A673 (cell line): ENCODE results near the gene BDKRB1. TPM values are rescaled to one million over a fixed set of nuclear protein-coding genes. Genes with fewer than 3 reads are reported as not detected.

Experiments
- BruUV-seq: library from RNA; stranded (reverse); fragments of 400-500 nt; replicated peaks from 2 replicates; lab custom pipeline; 2021; lab: Mats Ljungman, UMichigan
- CTCF ChIA-PET: fragments of 300-600 bp; sonication (Branson Sonifier 250); formaldehyde crosslinking; loops from one replicate; lab custom pipeline; 2022; ENCODE audit warnings: antibody characterized with exemption; lab: Charles Lee
- POLR2A ChIA-PET: fragments of 300-600 bp; sonication (Branson Sonifier 250); formaldehyde crosslinking; loops from one replicate; lab custom pipeline; 2022; ENCODE audit warnings: antibody characterized with exemption; ENCODE audit not compliant: low non-redundant PET; lab: Charles Lee
- DNase-seq: peaks from one replicate; pipeline ENCODE4 v3.0.0-alpha.2; 2015; ENCODE audit warnings: low spot score
- H3K27ac ChIP-seq: fragments of 200-600 bp; sonication (generic); 2 replicates; pipeline ENCODE4 v1.5.1; 2016; ENCODE audit warnings: mixed run types, low read depth, mild to moderate bottlenecking, mixed read lengths, antibody characterized with exemption, low read length; ENCODE audit not compliant: poor library complexity, severe bottlenecking
- H3K27me3 ChIP-seq: fragments of 200-600 bp; sonication (generic); replicated peaks from 2 replicates; pipeline ENCODE4 v1.6.1; 2017; ENCODE audit warnings: mixed run types, low read depth, mild to moderate bottlenecking, mixed read lengths, antibody characterized with exemption, low read length; ENCODE audit not compliant: insufficient read depth, poor library complexity
- H3K36me3 ChIP-seq: fragments of 200-600 bp; sonication (generic); 2 replicates; pipeline ENCODE4 v1.6.1; 2016; ENCODE audit warnings: mixed run types, mild to moderate bottlenecking, mixed read lengths, antibody characterized with exemption, low read length; ENCODE audit not compliant: insufficient read depth, poor library complexity, severe bottlenecking
- H3K4me1 ChIP-seq: fragments of 200-600 bp; sonication (generic); 2 replicates; pipeline ENCODE4 v1.6.1; 2017; ENCODE audit warnings: mixed run types, mild to moderate bottlenecking, mixed read lengths, antibody characterized with exemption, low read length; ENCODE audit not compliant: insufficient read depth, poor library complexity, severe bottlenecking
- H3K4me3 ChIP-seq: fragments of 200-600 bp; sonication (generic); 2 replicates; pipeline ENCODE4 v1.5.1; 2016; ENCODE audit warnings: low read depth, mixed run types, mild to moderate bottlenecking, mixed read lengths, low read length; ENCODE audit not compliant: poor library complexity, severe bottlenecking
- H3K9me3 ChIP-seq: fragments of 200-600 bp; sonication (generic); 2 replicates; pipeline ENCODE4 v1.6.1; 2016; ENCODE audit warnings: mixed run types, low read depth, mild to moderate bottlenecking, mixed read lengths, antibody characterized with exemption, low read length; ENCODE audit not compliant: poor library complexity, severe bottlenecking
- CTCF ChIP-seq: fragments of 300-800, 200-600 bp; sonication (generic); conservative IDR thresholded peaks from 2 replicates; pipeline ENCODE4 v1.5.1; 2017; ENCODE audit warnings: low read depth, mild to moderate bottlenecking, antibody characterized with exemption, low read length, moderate library complexity, mixed read lengths
- EZH2 ChIP-seq: fragments of 200-600 bp; sonication (generic); IDR thresholded peaks from 2 replicates; pipeline ENCODE4 v1.6.1; 2017; ENCODE audit warnings: borderline replicate concordance, low read depth, mild to moderate bottlenecking, mixed read lengths, antibody characterized with exemption, low read length; ENCODE audit not compliant: poor library complexity, severe bottlenecking
- intact Hi-C: fragments of 100-400 bp; cut with micrococcal nuclease; formaldehyde crosslinking; loops from one replicate; pipeline ENCODE4 v1.10.0; 2022; ENCODE audit not compliant: unreplicated experiment
- total RNA-seq: library from RNA; stranded (reverse); gene quantifications from 2 replicates; pipeline ENCODE4 v1.2.3, GENCODE V29; 2021

Gene BDKRB1
- total RNA-seq, 1 experiment from 2014 or later = not detected

- DNase-seq = no peak
- Histone ChIP-seq H3K36me3 (no peaks in the 10 kb centered on the region), H3K4me1 (peaks cover 11% of the 10 kb centered on the region), H3K4me3 (no peak overlapping the region), H3K27me3 (peaks cover 7% of the 10 kb centered on the region), H3K9me3 (no peaks in the 10 kb centered on the region), H3K27ac (no peak overlapping the region)
- intact Hi-C loops = no loop called here
- no peak for TF ChIP-seq CTCF
- no peak for TF ChIP-seq EZH2
- ChIA-PET POLR2A (no interaction called here), CTCF (no interaction called here)
- BruUV-seq = no TSS peak
Observed at GRCh38 chr14:96261053-96261452, 5.0 kb downstream of the BDKRB1 start.

DNA sequence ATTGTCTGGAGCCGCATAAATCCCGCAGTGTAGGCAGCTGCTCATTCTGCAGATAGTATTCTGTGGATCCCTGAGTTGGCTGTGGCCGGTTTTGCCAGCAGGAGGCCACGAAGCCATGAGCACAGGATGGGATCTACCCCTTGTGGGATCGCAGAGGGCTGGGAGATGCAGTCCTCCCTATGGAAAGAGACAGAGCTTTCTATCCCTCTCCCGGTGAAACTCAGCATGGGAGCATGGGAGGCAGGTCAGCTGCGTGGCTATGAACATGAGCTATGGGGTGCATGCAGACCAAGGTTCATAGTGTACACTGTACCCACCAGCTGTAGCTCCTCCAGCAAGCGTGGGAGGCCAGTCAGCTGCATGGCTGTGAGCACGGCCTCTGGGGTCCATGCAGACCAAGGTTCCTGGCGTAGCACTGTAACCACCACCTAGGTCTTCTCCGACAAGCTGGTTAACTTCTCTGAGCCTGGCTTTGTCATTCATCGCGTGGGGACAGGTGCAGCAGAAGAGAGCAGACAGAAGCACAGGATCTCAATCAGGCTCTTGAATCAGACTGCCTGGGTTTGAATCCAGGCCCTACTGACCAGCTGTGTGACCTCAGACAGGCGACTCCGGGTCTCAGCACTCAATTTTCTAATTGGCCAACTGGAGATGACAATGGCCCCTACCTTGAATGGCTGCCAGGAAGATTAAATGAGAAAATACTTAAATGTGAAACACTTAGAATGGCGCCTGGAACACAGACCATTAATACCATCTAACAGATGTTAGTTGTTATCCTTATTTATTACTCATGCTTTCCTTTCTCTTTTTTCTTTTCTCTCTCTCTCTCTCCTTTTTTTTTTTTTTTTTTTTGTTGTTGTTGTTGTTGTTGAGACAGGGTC is 6.0 kb downstream of the BDKRB1 start:
- TF ChIP-seq EZH2 = no peak
- 0 out of 2 replicates have a peak, but pooled peaks have one; percentile 12 for TF ChIP-seq CTCF
- Histone ChIP-seq H3K4me3 (no peak overlapping the region), H3K27me3 (peaks cover 2% of the 10 kb centered on the region), H3K36me3 (no peaks in the 10 kb centered on the region), H3K27ac (no peak overlapping the region), H3K9me3 (no peaks in the 10 kb centered on the region), H3K4me1 (peaks cover 13% of the 10 kb centered on the region)
- ChIA-PET POLR2A (no interaction called here), CTCF (no interaction called here)
- no peak for DNase-seq
- BruUV-seq = no TSS peak
- intact Hi-C loops = no loop called here

DNA sequence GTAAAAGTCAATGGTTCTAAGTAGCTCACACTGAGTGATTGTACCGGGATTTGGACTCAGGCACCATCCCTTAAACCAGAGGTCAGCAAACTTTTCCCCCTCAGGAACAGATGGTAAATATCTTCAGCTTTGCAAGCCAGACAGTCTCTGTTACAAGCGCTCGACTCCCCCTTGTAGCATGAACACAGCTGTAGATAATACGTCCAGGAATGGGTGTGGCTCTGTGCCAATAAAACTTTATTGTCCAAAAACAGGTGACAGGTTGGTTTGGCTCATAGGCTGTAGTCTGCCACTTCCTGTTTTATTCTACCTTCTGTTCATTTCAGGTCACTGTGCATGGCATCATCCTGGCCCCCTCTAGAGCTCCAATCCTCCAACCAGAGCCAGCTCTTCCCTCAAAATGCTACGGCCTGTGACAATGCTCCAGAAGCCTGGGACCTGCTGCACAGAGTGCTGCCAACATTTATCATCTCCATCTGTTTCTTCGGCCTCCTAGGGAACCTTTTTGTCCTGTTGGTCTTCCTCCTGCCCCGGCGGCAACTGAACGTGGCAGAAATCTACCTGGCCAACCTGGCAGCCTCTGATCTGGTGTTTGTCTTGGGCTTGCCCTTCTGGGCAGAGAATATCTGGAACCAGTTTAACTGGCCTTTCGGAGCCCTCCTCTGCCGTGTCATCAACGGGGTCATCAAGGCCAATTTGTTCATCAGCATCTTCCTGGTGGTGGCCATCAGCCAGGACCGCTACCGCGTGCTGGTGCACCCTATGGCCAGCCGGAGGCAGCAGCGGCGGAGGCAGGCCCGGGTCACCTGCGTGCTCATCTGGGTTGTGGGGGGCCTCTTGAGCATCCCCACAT is 7.6 kb downstream of the BDKRB1 start:
- TF ChIP-seq EZH2 (no peak), CTCF (no peak)
- intact Hi-C loops = no loop called here
- no peak overlapping the region for H3K4me3 ChIP-seq
- ChIA-PET POLR2A (no interaction called here), CTCF (no interaction called here)
- H3K27ac ChIP-seq = no peak overlapping the region
- DNase-seq = no peak
- H3K36me3 ChIP-seq = no peaks in the 10 kb centered on the region
- BruUV-seq = no TSS peak
- peaks cover 24% of the 10 kb centered on the region for H3K4me1 ChIP-seq
- no peaks in the 10 kb centered on the region for H3K27me3 ChIP-seq
- H3K9me3 ChIP-seq = no peaks in the 10 kb centered on the region
